Vagina (tissue), 2 donors: ENCODE results near the gene CCSER2. TPM values are rescaled to one million over a fixed set of nuclear protein-coding genes. Genes with fewer than 3 reads are reported as not detected.

Experiments
- DNase-seq, 2 donors: peaks; one replicate each; pipeline ENCODE4 v3.0.0-alpha.2; 2017; ENCODE audit errors: extremely low spot score in 2 of 2
- H3K27ac ChIP-seq: fragments of 200-600 bp; sonication (generic); one replicate; pipeline ENCODE4 v1.5.1; 2019
- H3K27me3 ChIP-seq: fragments of 200-600 bp; sonication (generic); one replicate; pipeline ENCODE4 v1.5.1; 2019
- H3K36me3 ChIP-seq, 2 donors: fragments of 200-600 bp; sonication (generic); one replicate each; pipeline ENCODE4 v1.5.1; 2017 to 2019
- H3K4me1 ChIP-seq: fragments of 200-600 bp; sonication (generic); one replicate; pipeline ENCODE4 v1.5.1; 2019
- H3K4me3 ChIP-seq, 2 donors: fragments of 200-600 bp; sonication (generic); 1 replicate in 1 of 2; 2 replicates in 1 of 2; pipeline ENCODE4 v1.5.1; 2016 to 2019
- H3K9me3 ChIP-seq: fragments of 200-600 bp; sonication (generic); one replicate; pipeline ENCODE4 v1.5.1; 2019
- POLR2A ChIP-seq, 2 donors: fragments of 450-650 bp; IDR thresholded peaks; one replicate each; pipeline ENCODE4 v1.6.1; 2017; ENCODE audit warnings: antibody characterized with exemption in 2 of 2, mild to moderate bottlenecking in 2 of 2, moderate library complexity in 2 of 2
- POLR2AphosphoS5 ChIP-seq, 2 donors: sonication (generic); formaldehyde crosslinking; IDR thresholded peaks; one replicate each; pipeline ENCODE4 v1.9.0; 2017; ENCODE audit warnings: antibody characterized with exemption in 2 of 2, mild to moderate bottlenecking in 2 of 2, low read depth in 1 of 2; ENCODE audit not compliant: insufficient read depth in 1 of 2
- intact Hi-C: fragments of 100-400 bp; cut with DNase I; formaldehyde crosslinking; loops from one replicate; pipeline ENCODE4 v1.15.1; 2023
- total RNA-seq: library from RNA; depleted of rRNA; stranded (reverse); fragments of >200 nt; gene quantifications from one replicate; pipeline ENCODE4 v1.2.3, GENCODE V29; 2016
- TF ChIP-seq, protein P1 (sequence below), 3 experiments: fragments of 450-650 bp in 2 of 3; fragments of 200-600 bp in 1 of 3; sonication (generic) in 1 of 3; IDR thresholded peaks; one replicate each; pipeline ENCODE4 v1.5.1; 2017 to 2019; ENCODE audit warnings: antibody characterized with exemption in 3 of 3, mild to moderate bottlenecking in 2 of 3, moderate library complexity in 2 of 3

Gene CCSER2
- total RNA-seq, 1 donor from 2014 or later: 62.1 TPM

DNA sequence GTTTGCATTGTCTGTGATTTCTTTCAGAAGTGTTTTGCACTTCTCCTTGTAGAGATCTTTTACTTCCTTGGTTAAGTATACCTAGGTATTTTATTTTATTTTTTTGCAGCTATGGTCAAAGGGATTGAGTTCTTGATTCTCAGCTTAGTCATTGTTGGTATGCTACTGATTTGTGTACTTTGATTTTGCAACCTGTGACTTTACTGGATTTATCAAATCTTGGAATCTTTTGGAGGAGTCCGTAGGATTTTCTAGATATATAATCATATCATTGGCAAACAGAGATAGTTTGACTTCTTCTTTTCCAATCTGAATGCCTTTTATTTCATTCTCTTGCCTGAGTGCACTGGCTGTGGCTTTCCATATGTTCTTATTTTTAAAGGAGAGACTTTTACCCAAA is 41.9 kb downstream of the CCSER2 start:
- Histone ChIP-seq H3K27me3 (no peaks in the 10 kb centered on the region), H3K36me3 (peaks cover 0 to 15% of the 10 kb centered on the region in 2 donors), H3K9me3 (no peaks in the 10 kb centered on the region), H3K27ac (no peak overlapping the region), H3K4me1 (no peaks in the 10 kb centered on the region), H3K4me3 (no peak overlapping the region)
- DNase-seq: no peak
- TF ChIP-seq POLR2A (IDR thresholded peaks at IDR 0.05) (no peak), POLR2AphosphoS5 (IDR thresholded peaks at IDR 0.05; ENCODE audit: insufficient read depth in 1 of 2, low read depth in 1 of 2) (no peak)
- TF ChIP-seq, protein P1, sequence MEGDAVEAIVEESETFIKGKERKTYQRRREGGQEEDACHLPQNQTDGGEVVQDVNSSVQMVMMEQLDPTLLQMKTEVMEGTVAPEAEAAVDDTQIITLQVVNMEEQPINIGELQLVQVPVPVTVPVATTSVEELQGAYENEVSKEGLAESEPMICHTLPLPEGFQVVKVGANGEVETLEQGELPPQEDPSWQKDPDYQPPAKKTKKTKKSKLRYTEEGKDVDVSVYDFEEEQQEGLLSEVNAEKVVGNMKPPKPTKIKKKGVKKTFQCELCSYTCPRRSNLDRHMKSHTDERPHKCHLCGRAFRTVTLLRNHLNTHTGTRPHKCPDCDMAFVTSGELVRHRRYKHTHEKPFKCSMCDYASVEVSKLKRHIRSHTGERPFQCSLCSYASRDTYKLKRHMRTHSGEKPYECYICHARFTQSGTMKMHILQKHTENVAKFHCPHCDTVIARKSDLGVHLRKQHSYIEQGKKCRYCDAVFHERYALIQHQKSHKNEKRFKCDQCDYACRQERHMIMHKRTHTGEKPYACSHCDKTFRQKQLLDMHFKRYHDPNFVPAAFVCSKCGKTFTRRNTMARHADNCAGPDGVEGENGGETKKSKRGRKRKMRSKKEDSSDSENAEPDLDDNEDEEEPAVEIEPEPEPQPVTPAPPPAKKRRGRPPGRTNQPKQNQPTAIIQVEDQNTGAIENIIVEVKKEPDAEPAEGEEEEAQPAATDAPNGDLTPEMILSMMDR (IDR thresholded peaks at IDR 0.05): no peak
- intact Hi-C loops: loop anchor here (5.0 kb wide), 1 partner anchor 103 kb away; no protein-coding TSS in a partner anchor

DNA sequence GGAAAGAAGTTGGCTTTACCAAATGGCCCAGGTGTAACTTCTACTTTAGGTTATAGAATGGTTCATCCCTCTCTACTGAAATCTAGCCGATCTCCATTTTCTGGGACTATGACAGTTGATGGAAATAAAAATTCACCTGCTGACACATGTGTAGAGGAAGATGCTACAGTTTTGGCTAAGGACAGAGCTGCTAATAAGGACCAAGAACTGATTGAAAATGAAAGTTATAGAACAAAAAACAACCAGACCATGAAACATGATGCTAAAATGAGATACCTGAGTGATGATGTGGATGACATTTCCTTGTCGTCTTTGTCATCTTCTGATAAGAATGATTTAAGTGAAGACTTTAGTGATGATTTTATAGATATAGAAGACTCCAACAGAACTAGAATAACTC is 43.6 kb downstream of the CCSER2 start:
- H3K27ac ChIP-seq: no peak overlapping the region
- intact Hi-C loops: loop anchor here (5.0 kb wide), 1 partner anchor 105 kb away; no protein-coding TSS in a partner anchor
- H3K36me3 ChIP-seq: peaks cover 0 to 15% of the 10 kb centered on the region in 2 donors
- TF ChIP-seq, protein P1 (IDR thresholded peaks at IDR 0.05): no peak
- no peak for TF ChIP-seq POLR2AphosphoS5 (IDR thresholded peaks at IDR 0.05; ENCODE audit: insufficient read depth in 1 of 2, low read depth in 1 of 2)
- no peak for TF ChIP-seq POLR2A (IDR thresholded peaks at IDR 0.05)
- H3K9me3 ChIP-seq: no peaks in the 10 kb centered on the region
- DNase-seq: no peak
- no peak overlapping the region for H3K4me3 ChIP-seq
- no peaks in the 10 kb centered on the region for H3K27me3 ChIP-seq
- H3K4me1 ChIP-seq: no peaks in the 10 kb centered on the region

DNA sequence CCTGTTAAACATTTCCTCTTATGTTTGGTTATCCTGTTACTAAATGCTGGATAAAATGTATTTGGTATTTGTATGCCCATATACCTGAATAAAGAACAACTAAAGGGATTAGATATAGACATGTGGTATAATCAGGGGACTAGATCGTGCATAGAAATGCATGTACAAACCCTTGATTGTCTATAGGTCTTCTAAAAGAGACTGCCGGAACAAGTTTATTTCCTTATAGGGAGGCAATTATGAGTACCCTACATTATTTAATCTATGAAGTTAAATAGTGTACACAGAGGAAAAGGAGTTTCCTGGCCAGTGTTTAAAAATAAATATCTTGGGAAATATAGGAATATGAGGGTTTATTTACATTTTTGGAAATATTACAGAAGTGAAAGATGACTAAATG is 44.6 kb downstream of the CCSER2 start:
- no peak overlapping the region for H3K4me3 ChIP-seq
- H3K36me3 ChIP-seq: peaks cover 0 to 15% of the 10 kb centered on the region in 2 donors
- intact Hi-C loops: loop anchor here (5.0 kb wide), 1 partner anchor 106 kb away; no protein-coding TSS in a partner anchor
- TF ChIP-seq, protein P1 (IDR thresholded peaks at IDR 0.05): no peak
- TF ChIP-seq POLR2AphosphoS5 (IDR thresholded peaks at IDR 0.05; ENCODE audit: insufficient read depth in 1 of 2, low read depth in 1 of 2): no peak
- TF ChIP-seq POLR2A (IDR thresholded peaks at IDR 0.05): no peak
- DNase-seq: no peak
- H3K9me3 ChIP-seq: no peaks in the 10 kb centered on the region
- no peak overlapping the region for H3K27ac ChIP-seq
- H3K27me3 ChIP-seq: no peaks in the 10 kb centered on the region
- H3K4me1 ChIP-seq: no peaks in the 10 kb centered on the region

DNA sequence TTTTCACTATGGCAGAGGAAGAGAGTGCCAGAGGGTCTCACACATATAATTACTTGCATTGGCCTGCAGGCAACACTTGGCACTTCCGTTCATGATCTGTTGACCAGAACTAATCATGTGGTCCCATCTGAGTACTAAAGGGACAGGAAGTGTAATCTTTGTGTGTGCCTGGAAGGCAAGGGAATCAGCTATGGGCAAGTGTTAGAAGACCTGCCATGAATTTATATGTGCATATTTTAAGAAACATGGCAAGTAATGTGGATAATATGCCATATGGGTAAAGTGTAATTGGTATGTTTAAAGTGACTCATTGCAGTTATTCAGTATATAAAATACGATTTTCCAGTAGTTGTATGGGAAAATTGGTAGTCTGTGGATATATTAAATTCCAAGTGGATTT is 46.1 kb downstream of the CCSER2 start:
- no peak for TF ChIP-seq POLR2AphosphoS5 (IDR thresholded peaks at IDR 0.05; ENCODE audit: insufficient read depth in 1 of 2, low read depth in 1 of 2)
- TF ChIP-seq, protein P1 (IDR thresholded peaks at IDR 0.05): no peak
- no peak for TF ChIP-seq POLR2A (IDR thresholded peaks at IDR 0.05)
- H3K9me3 ChIP-seq: no peaks in the 10 kb centered on the region
- intact Hi-C loops: loop anchor here (5.0 kb wide), 1 partner anchor 107 kb away; no protein-coding TSS in a partner anchor

DNA sequence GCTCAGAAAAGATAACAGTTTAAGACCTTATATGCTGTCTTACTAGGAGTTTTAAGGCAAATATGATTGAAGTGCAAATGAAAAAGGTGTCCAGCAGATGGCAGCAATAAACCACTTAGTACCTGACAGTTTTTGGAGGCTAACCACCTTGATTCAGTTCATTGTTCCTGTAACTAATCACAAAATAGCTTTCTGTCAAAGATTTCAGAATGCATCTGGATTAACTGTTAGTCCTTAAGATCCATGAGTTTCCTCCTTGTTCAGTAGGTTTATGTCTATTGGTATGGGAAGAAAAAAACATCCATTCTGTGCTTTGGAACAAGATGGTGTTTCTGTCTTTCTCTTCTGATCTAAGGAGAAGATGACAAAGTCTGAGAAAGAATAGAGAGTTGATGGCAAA is 46.6 kb downstream of the CCSER2 start:
- Histone ChIP-seq H3K9me3 (no peaks in the 10 kb centered on the region), H3K4me1 (no peaks in the 10 kb centered on the region), H3K27ac (no peak overlapping the region), H3K27me3 (no peaks in the 10 kb centered on the region), H3K4me3 (no peak overlapping the region), H3K36me3 (peaks cover 0 to 15% of the 10 kb centered on the region in 2 donors)
- DNase-seq: no peak
- intact Hi-C loops: loop anchor here (5.0 kb wide), 1 partner anchor 157 kb away; no protein-coding TSS in a partner anchor
- TF ChIP-seq POLR2AphosphoS5 (IDR thresholded peaks at IDR 0.05; ENCODE audit: insufficient read depth in 1 of 2, low read depth in 1 of 2) (no peak), POLR2A (IDR thresholded peaks at IDR 0.05) (no peak)
- TF ChIP-seq, protein P1 (IDR thresholded peaks at IDR 0.05): peak; percentile 40 to 68 (median 67)

More for the DNA sequence above, 46.1 kb downstream of the CCSER2 start:
- Histone ChIP-seq H3K4me3 (no peak overlapping the region), H3K4me1 (no peaks in the 10 kb centered on the region), H3K27ac (no peak overlapping the region), H3K27me3 (no peaks in the 10 kb centered on the region), H3K36me3 (peaks cover 0 to 15% of the 10 kb centered on the region in 2 donors)
- no peak for DNase-seq
